Measurements from ENCODE around the gene FOXD4L5.
"Not testable (repeated sequence)": the region's sequence is repeated elsewhere in the genome, so short reads cannot be mapped to it uniquely, and the experiment has no call there.

Gene FOXD4L5

GRCh38 chr9:65285109-65285508, at the start of gene FOXD4L5:
FOXD4L5 (minus strand) TSS chr9:65285209; CDS start chr9:65284377, 832 bp downstream.
- not testable (repeated sequence) for DNase-seq (ENCODE audit: low read depth)

GRCh38 chr9:65283943-65284342, 1.1 kb downstream of the FOXD4L5 start:
- DNase-seq (ENCODE audit: low read depth) = not testable (repeated sequence)

- DNase-seq (ENCODE audit: low read depth) = not testable (repeated sequence)
Observed at GRCh38 chr9:65282976-65283375, 2.0 kb downstream of the FOXD4L5 start.

Measured in GM04504 (cell line).